Right cardiac atrium (tissue), 5 donors: ENCODE data around the gene DLG2. TPM values are rescaled to one million over a fixed set of nuclear protein-coding genes. Genes with fewer than 3 reads are reported as not detected.
A peak's percentile ranks its signal among the peaks of the same experiment; 100 is the strongest.
"Not testable (repeated sequence)": the region's sequence is repeated elsewhere in the genome, so short reads cannot be mapped to it uniquely, and the experiment has no call there.

ENCODE experiments used
- ATAC-seq, 2 donors: fragments of 200-7000 bp; cut with Tn5 transposase; one replicate each; pipeline versions ENCODE4 v1.8.0 to v1.9.1; 2020; ENCODE audit warnings: moderate library complexity in 2 of 2, mild to moderate bottlenecking in 1 of 2
- DNase-seq, 3 donors: peaks; one replicate each; pipeline ENCODE4 v3.0.0-alpha.2; 2020
- H3K27ac ChIP-seq: one replicate; pipeline ENCODE4 v1.5.1; 2013; ENCODE audit warnings: mild to moderate bottlenecking, low read length, control low read depth, moderate library complexity
- H3K27me3 ChIP-seq: one replicate; pipeline ENCODE4 v1.6.1; 2013; ENCODE audit not compliant: control insufficient read depth, insufficient read depth
- H3K4me1 ChIP-seq: one replicate; pipeline ENCODE4 v1.6.1; 2013; ENCODE audit warnings: low read length; ENCODE audit not compliant: control insufficient read depth, insufficient read depth
- H3K4me3 ChIP-seq: one replicate; pipeline ENCODE4 v1.5.1; 2013; ENCODE audit warnings: low read length, control low read depth
- H3K9me3 ChIP-seq: one replicate; pipeline ENCODE4 v1.6.1; 2013; ENCODE audit warnings: low read length; ENCODE audit not compliant: control insufficient read depth
- WGBS: extraction: QIAGEN DNeasy Blood & Tissue Kit; methylation state at CpG from one replicate; pipeline ENCODE4 v1.1.7; 2013; 5-methylcytosine and 5-hydroxymethylcytosine counted together
- intact Hi-C, 4 donors: fragments of 100-400 bp; cut with DNase I; formaldehyde crosslinking; loops; one replicate each; pipeline versions ENCODE4 v1.11.0 to v1.14.0; 2022 to 2023
- polyA plus RNA-seq: library from polyadenylated mRNA; stranded (reverse); fragments of 200-250 nt; gene quantifications from one replicate; pipeline ENCODE4 v1.2.3, GENCODE V29; 2013
- total RNA-seq, 4 donors: library from RNA; stranded (reverse); fragmentation: NEBNext Ultra II Directional; extraction: Animal tissue kit (Norgen Biotek cat#: 25700); gene quantifications; one replicate each; pipeline ENCODE4 v1.2.1, GENCODE V29; 2021
- donor health status: healthy with polysubstance abuse.
- donor health status: DM: no; HTN: yes; CAD: no.
- donor health status: DM: no; HTN: no; CAD: no.
- donor health status: DM: no; HTN: yes; CAD: no; lungs with severe emphysema.
- donor health status: DM: yes; HTN: yes; CAD: no.

Gene DLG2
- total and polyA plus RNA-seq, 5 donors = 2.3 to 10.5 (median 9.4) TPM

DNA sequence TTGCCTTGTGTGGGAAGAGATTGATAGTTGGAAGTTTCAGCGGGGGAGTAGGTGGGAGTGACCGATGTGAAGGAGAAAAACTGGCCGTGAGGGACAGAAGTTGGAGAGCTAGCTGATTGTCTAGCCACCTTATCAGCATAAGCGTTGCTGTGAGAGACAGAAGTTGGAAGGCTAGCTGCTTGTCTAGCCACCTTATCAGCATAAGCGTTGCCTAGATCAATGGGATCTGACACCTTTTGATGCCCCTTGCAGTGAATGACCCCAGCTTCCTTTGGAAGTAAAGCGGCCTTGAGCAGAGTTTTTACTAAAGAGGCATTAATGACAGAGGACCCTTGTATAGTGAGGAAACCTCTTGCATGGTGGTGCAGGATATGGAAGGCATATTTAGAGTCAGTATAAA lies 2183.3 kb downstream of the DLG2 start:
- H3K4me3 ChIP-seq, intact Hi-C loops, H3K27ac ChIP-seq, H3K27me3 ChIP-seq, DNase-seq, H3K9me3 ChIP-seq, ATAC-seq, H3K4me1 ChIP-seq: not testable (repeated sequence)
- whole genome bisulfite sequencing = 37% methylated on average over 6 of the region's 6 CpGs

- DNase-seq (no peak), ATAC-seq (no peak)
- Histone ChIP-seq H3K27ac (no peak overlapping the region), H3K4me3 (no peak overlapping the region), H3K9me3 (no peaks in the 10 kb centered on the region), H3K27me3 (peaks cover 2% of the 10 kb centered on the region), H3K4me1 (no peaks in the 10 kb centered on the region)
- intact Hi-C loops = no loop called here
- WGBS = 92% methylated on average over 2 of the region's 2 CpGs
Observed at GRCh38 chr11:83441601-83442000, 2185.5 kb downstream of the DLG2 start.

GRCh38 chr11:83441171-83441570 lies 2186.0 kb downstream of the DLG2 start:
- no peak overlapping the region for H3K27ac ChIP-seq
- no peaks in the 10 kb centered on the region for H3K4me1 ChIP-seq
- DNase-seq (no peak), ATAC-seq (no peak)
- no peaks in the 10 kb centered on the region for H3K9me3 ChIP-seq
- no peak overlapping the region for H3K4me3 ChIP-seq
- WGBS = 74% methylated on average over 4 of the region's 4 CpGs
- intact Hi-C loops = no loop called here
- peaks cover 2% of the 10 kb centered on the region for H3K27me3 ChIP-seq

GRCh38 chr11:83438438-83438837 lies 2188.7 kb downstream of the DLG2 start:
- H3K9me3 ChIP-seq = no peaks in the 10 kb centered on the region
- no peak overlapping the region for H3K27ac ChIP-seq
- H3K4me3 ChIP-seq = no peak overlapping the region
- H3K27me3 ChIP-seq = peaks cover 2% of the 10 kb centered on the region
- ATAC-seq = peak; percentile 23 to 33
- whole genome bisulfite sequencing = 51% methylated on average over 2 of the region's 2 CpGs
- no peaks in the 10 kb centered on the region for H3K4me1 ChIP-seq
- DNase-seq = no peak
- intact Hi-C loops = no loop called here

- Histone ChIP-seq H3K4me3 (no peak overlapping the region), H3K27me3 (peaks cover 2% of the 10 kb centered on the region), H3K4me1 (no peaks in the 10 kb centered on the region), H3K27ac (no peak overlapping the region), H3K9me3 (no peaks in the 10 kb centered on the region)
- 73% methylated on average over 4 of the region's 4 CpGs for WGBS
- intact Hi-C loops = no loop called here
- ATAC-seq = no peak
- DNase-seq = no peak
Observed at GRCh38 chr11:83437939-83438338, 2189.2 kb downstream of the DLG2 start.

DNA sequence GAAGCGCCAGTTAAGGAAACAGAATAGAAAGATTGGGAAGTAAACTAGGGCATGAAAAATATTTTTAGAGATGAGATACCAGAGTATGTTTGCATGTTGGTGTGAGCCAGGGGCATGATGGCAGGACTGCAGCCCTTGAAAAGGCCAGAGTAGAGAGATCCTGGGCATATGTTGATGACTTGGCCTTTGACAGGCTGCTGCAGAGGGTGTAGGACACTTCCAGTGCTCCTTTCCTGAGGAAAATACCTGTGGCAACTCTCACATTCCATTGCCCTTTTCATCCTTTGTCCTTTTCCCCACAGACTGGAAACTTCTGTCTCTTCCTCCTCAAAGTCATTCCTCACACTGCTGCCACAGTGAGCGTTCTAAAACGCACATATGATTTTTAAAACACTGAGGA lies 2190.3 kb downstream of the DLG2 start:
- intact Hi-C loops = no loop called here
- Histone ChIP-seq H3K4me1 (no peaks in the 10 kb centered on the region), H3K27me3 (peaks cover 2% of the 10 kb centered on the region), H3K4me3 (no peak overlapping the region), H3K9me3 (no peaks in the 10 kb centered on the region), H3K27ac (no peak overlapping the region)
- 90% methylated on average over 3 of the region's 3 CpGs for WGBS
- ATAC-seq = no peak
- DNase-seq = no peak

GRCh38 chr11:83434812-83435211 lies 2192.3 kb downstream of the DLG2 start:
- H3K4me3 ChIP-seq, ATAC-seq, H3K9me3 ChIP-seq, H3K27ac ChIP-seq, DNase-seq, intact Hi-C loops, H3K4me1 ChIP-seq, H3K27me3 ChIP-seq: not testable (repeated sequence)
- 69% methylated on average over 6 of the region's 6 CpGs for WGBS

- 63% methylated on average over 2 of the region's 2 CpGs for WGBS
- H3K27me3 ChIP-seq = no peaks in the 10 kb centered on the region
- DNase-seq = no peak
- no peaks in the 10 kb centered on the region for H3K9me3 ChIP-seq
- H3K27ac ChIP-seq = no peak overlapping the region
- no peaks in the 10 kb centered on the region for H3K4me1 ChIP-seq
- no peak for ATAC-seq
- intact Hi-C loops = no loop called here
- no peak overlapping the region for H3K4me3 ChIP-seq
Observed at GRCh38 chr11:83427943-83428342, 2199.2 kb downstream of the DLG2 start.

DNA sequence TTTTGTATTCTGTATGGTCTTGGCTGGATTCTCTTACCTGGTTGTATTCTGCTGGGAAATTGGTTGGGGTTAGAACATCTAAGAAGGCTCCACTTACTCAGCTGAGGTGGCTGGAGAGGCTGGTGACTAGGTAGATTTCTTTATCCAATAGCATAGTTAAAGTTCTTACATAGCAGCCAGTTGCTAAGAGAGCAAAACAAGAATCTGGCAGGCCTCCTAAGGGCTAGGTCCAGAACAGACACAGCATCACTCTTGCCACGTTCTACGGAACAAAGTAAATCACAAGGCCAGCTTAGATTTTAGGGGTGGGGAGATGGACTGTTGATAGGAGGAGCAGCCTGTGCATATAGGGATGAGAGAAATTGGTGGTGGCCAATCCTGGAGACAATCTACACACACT lies 2199.6 kb downstream of the DLG2 start:
- H3K9me3 ChIP-seq = no peaks in the 10 kb centered on the region
- H3K4me1 ChIP-seq = no peaks in the 10 kb centered on the region
- 46% methylated on average over 2 of the region's 2 CpGs for WGBS
- H3K27me3 ChIP-seq = no peaks in the 10 kb centered on the region
- intact Hi-C loops = no loop called here
- no peak overlapping the region for H3K27ac ChIP-seq
- DNase-seq (no peak), ATAC-seq (no peak)
- H3K4me3 ChIP-seq = no peak overlapping the region

GRCh38 chr11:83425137-83425466 lies 2202.0 kb downstream of the DLG2 start:
- Histone ChIP-seq H3K4me3 (no peak overlapping the region), H3K4me1 (no peaks in the 10 kb centered on the region), H3K27ac (no peak overlapping the region), H3K27me3 (no peaks in the 10 kb centered on the region), H3K9me3 (no peaks in the 10 kb centered on the region)
- ATAC-seq (no peak), DNase-seq (no peak)
- intact Hi-C loops = no loop called here

DNA sequence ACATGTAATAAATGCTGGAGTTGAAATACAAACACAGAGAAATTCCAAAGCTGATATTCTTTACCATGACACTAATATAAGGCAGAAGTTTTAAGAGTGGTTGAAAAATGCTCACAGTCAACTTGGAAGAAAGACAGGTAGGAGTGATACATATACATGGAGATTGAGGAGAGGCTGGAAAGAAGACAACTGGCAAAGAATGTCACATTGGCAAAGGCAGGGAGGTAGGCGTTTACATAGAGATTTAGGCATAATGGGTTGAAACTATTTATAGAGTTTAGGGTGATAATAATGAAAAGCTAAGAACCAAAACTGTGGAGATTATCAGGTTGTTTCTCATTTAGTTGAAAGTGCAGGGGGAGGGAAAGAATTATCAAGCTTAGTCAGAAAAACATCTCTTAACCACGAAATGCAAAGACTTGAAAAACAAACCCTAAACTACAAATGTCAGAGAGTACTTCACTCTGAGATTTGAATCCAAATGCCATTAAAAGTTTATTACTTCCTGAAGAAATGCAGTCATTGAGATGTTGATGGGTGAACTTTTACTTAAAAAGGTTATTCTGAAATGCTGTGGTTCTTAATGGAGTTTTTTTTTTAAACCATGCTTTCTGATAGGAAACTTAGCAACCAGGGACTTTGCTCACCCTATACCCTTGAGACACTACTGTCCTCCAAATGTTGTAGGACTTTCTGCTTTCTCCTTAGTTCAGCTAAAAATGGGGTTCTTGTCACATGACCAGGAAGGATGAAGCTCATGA lies 2202.6 kb downstream of the DLG2 start:
- no peaks in the 10 kb centered on the region for H3K4me1 ChIP-seq
- intact Hi-C loops = no loop called here
- WGBS = 49% methylated on average over 2 of the region's 2 CpGs
- no peak overlapping the region for H3K4me3 ChIP-seq
- no peak overlapping the region for H3K27ac ChIP-seq
- no peaks in the 10 kb centered on the region for H3K27me3 ChIP-seq
- no peaks in the 10 kb centered on the region for H3K9me3 ChIP-seq
- DNase-seq = no peak
- no peak for ATAC-seq

DNA sequence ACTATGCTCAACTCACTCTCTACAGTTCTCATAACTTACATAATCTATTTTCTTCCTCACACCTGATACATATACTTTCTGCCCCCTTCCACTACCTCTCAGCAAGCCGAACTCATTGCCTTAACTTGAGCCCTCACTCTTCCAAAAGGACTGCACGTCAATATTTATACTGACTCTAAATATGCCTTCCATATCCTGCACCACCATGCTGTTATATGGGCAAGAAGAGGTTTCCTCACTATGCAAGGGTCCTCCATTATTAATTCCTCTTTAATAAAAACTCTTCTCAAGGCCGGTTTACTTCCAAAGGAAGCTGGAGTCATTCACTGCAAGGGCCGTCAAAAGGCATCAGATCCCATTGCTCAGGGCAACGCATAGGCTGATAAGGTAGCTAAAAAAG lies 2204.5 kb downstream of the DLG2 start:
- H3K4me3 ChIP-seq, H3K27ac ChIP-seq, ATAC-seq, DNase-seq, H3K9me3 ChIP-seq, H3K4me1 ChIP-seq, H3K27me3 ChIP-seq, intact Hi-C loops: not testable (repeated sequence)
- WGBS = 78% methylated on average over 5 of the region's 5 CpGs
